ENCODE results near the gene TMEM215.
"Not testable (repeated sequence)": the region's sequence is repeated elsewhere in the genome, so short reads cannot be mapped to it uniquely, and the experiment has no call there.

The TMEM215 gene, protein sequence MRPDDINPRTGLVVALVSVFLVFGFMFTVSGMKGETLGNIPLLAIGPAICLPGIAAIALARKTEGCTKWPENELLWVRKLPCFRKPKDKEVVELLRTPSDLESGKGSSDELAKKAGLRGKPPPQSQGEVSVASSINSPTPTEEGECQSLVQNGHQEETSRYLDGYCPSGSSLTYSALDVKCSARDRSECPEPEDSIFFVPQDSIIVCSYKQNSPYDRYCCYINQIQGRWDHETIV

DNA sequence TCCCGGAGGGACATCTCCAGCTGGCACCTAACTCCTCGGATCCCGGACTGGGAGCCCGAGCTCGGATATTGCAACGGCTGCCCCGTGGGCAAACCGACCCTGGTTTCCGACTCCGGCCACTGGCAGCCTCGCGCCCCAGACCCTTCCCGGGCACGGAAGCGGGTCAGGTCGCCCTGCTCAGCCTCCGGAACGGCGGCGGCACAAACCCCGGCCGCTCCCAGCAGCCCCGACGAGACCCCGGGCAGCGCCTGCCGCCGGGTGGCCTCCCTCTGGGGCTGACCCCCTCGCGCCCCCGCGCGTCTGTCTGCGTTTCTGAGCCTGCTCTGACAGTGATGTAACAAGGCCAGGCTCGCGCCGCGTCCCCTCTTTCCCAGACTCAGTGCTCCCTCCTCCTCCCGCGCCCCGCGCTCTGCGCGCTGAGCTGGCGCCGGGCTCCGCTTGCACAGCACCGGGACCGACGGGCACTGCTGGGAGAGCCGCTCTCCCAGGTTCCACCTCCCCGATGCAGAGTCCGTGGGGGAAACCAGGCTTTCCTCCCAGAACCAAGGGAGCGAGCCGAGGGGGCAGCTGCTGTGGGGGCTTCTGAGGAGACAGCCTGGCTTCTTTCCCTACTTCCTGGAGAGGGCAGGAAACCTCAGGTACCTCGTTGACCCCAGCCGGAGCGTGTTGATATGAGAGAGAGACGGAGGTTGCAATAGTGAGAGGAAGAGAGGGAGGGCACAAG lies at the start of gene TMEM215:
Gene TMEM215, plus strand, starts transcription at position 373 of the 724 bp plus-strand sequence. CDS start 644 bp downstream, outside the sequence.
- no peak for FAIRE-seq

DNA sequence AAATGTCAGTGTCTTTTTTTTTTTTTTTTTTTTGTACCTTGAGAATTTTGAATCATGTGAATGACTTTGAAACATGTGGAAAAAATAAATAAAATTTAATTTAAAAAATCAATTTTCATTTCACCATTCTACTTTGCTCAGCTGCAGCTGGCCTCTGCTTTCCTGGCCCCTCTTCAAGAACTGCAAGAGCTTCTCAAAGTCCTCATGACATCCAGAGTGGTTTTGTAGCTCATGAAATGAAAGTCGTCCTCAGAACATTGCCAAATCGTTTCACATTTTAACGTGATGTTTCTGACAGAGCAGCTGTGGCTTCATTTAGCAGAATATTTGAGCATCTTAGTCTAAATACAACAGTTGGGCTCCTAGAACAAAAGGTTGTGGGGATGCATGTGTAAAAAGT lies 47.9 kb upstream of the TMEM215 start:
- no peak for FAIRE-seq

DNA sequence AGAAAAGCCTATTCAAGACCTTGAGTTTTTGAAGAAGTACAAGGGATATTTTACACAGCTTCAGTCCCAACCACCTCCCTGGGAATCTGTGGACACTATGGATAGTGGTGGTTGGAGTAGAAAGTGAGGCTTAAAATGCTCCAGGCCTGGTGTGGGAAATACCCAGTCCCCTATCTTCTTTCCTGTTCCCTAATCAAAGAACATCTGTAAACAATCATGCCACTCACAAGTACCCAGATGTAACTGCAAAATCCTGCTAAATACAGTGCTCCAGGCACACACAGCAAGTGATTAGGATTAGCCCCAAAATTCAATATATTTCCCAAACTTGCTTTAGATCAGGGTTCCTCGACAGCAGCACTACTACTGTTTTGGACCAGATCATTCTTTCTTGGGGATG lies 46.0 kb upstream of the TMEM215 start:
- FAIRE-seq = no peak

DNA sequence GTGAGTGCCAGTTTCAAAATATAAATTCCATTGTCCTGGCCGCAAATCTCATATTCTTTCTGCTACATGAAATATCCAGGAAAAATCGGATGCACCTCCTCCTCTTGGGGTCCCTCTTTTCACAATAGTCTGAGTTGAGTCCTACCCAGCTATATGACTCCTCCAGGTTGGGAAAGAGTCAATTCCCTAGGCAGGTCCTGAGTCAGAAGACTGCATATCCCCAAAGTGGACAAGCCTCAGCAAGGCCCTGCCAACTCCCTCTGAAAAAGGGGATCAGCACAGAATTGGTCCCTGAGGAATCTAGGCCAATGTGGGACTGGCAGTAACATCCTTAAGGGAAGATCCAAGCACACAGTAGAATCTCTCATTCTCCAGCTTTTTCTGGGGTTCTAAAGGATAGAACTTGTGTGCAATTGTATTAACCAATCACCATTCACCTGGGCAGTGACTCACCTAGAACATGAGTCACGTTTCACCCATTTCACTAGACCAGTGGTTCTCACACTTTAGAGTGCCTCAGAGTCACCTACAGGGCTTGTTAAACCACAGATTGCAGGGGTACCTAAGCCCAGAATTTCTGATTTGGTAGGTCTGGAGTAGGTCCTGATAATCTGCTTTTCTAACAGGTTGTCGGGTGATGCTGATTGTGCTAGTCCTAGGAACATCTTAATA lies 44.7 kb upstream of the TMEM215 start:
- no peak for FAIRE-seq

DNA sequence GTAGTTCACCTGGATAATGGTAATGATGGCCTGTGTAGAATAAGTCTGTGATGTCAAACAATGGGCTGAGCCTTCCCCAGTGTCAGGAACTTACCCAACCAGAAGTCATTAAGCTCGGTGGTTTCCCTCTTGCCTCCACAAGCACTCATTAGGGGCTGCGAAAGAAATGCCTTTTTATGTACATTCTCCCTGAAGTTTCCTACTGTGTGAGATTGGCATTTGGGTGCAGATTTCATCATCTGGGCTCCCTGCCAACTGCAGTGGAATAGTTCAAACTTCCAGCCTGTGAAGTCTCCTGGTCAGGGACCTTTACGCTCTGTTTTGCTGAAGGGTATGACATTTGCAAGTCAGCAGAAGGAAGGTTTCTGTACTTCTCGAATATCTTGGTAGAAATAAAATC lies 41.6 kb upstream of the TMEM215 start:
- no peak for FAIRE-seq

DNA sequence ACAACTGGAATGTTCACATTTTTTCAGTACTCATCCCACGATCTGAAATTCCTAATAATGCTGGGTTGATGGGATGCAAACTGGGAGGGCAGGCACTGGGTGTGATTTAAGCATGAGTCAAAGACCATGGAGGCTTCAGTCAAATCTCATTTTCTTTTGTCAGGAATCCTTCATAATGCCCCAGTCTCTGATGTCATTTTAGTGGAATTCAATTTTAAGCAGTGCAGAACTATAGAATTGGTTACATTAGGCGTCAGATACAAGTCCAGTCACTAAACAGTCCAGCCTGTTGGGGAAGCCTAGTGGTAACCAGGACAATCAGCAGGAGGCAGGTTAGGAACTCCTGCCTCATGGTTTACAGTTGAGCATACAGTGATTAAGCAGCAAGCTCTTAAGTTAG lies 41.0 kb upstream of the TMEM215 start:
- FAIRE-seq = no peak

DNA sequence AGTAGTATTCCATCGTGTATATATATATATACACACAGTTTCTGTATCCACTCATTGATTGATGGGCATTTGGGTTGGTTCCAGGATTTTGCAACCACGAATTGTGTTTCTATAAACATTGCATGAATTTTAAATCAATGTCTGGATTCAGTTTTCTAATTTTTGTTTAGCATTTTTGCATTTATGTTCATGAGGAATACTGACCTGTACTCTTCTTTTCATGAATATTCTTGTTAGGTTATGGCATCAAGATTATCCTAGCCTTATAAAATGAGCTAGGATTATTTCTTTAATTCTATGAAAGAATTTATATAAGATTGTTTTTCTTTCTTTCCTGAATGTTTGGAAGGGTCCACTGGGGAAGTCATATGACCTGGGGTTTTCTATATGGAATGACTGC lies 35.3 kb upstream of the TMEM215 start:
- no peak for FAIRE-seq

DNA sequence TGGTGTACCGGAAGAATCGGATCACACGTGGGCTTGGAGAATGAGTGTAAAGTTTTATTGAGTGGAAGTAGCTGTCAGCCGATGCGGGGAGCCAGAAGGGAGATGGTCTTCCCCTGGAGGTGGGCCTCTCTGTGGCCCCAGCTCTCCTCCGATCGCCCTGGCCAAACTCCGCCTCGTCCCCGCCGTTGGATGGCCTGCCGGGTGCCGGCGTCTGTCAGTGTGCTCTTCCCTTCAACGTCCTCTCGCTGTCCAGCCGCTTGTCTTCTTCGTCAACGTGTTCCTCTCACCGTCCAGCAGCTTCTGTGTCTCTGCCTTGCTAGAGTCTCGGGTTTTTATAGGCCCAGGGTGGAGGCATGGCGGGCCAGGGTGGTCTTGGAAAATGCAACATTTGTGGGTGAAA lies 27.6 kb upstream of the TMEM215 start:
- no peak for FAIRE-seq

DNA sequence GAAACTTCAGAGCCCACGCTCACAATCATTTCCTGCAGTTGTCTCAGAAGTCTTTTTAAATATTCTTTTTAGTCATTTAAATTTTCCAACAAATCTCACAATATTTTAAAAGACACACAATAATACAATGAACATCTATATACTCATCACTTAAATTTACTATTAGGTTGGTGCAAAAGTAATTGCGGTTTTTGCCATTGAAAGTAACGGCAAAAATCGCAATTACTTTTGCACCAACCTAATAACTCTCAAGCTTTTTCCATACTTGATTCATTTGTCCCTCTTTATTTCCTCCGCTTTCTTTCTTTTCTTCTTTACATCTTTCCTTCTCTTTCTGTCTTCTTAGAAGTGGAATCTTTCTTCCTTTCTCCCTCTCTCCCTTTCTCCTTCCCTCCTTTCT lies 19.2 kb upstream of the TMEM215 start:
- FAIRE-seq = no peak

DNA sequence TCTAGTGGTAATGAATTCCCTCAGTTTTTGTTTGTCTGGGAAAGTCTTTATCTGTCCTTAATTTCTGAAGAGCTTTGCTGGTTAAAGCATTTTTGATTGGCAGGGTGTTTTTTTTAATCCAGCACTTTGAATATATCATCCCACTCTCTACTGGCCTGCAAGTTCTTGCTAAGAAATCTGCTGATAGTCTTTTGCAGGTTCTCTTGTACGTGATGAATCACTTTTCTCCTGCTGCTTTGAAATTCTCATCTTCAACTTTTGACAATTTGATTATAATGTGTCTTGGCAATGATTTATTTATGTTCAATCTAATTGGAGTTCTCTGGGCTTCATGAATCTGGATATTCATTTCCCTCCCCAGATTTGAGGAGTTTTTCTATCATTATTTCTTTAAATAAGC lies 8.1 kb upstream of the TMEM215 start:
- FAIRE-seq = no peak

DNA sequence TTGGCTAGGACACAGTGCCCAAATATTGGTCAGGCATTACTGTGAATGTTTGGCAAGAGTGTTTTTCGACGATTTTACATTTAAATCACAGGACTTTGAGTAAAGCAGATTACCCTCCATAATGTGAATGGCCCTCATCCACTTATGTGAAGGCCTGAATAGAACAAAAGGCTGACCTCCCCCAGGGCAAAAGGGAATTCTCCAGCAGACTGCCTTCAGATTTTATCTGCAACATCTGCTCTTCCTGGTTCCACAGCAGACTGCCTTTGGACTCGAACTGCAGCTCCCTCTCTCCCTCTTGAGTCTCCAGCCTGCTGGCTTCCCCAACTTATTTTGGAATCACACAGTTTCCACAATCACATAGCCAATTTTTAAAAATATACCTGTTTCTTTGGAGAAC lies 7.1 kb upstream of the TMEM215 start:
- FAIRE-seq = no peak

DNA sequence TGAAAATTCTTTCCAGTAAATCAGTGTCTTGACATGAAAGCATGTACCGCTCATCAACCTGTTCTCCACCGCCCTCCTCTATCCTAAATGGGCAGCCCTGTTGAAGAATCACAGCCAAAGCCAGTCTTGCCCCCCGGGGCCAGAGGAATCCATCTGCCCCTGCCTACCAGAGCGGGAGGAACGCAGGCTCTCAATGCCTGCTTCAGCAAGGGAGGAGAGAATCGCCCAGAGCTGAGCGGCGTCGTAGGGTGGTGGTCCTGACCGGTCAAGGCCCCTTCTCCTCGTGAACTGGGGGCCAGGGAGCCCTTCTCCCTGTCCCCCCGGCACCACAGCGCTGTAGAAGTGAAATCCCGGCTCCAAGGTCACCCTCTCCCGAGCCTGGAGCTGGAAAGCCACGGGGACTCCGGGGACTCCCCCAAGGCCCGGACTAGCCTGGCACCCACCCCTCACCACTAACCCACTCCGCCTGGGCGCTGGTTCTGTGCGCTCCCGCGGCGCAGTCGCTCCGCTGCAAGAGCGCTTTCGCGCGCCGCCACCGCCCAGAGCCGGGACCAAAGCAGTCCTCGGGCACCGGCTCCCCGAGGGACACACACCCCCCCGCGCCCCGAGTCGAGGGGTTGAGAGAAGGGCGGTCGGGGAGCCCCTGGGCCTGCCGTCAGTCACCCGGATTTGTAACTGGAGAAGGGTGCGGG lies 718 bp upstream of the TMEM215 start:
- no peak for FAIRE-seq

DNA sequence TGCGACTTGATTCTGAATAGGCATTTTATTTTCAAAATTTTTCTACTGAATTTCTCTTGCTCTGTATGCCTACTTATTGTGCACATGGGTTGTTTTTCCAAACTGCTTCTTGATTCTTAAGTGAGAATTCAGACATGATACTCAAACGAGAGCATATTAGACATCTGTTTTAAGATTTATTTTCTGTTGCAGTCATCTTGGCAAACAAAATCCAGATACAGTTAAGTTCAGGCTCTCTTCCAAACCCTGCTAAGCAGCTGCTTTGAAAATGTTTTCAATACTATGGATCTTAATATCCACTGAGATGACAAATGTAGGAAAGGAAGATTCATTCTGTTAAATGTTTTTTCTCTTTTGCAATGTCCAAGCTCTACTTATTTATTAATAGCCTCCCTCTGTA lies 4.5 kb downstream of the TMEM215 start:
- FAIRE-seq = no peak

DNA sequence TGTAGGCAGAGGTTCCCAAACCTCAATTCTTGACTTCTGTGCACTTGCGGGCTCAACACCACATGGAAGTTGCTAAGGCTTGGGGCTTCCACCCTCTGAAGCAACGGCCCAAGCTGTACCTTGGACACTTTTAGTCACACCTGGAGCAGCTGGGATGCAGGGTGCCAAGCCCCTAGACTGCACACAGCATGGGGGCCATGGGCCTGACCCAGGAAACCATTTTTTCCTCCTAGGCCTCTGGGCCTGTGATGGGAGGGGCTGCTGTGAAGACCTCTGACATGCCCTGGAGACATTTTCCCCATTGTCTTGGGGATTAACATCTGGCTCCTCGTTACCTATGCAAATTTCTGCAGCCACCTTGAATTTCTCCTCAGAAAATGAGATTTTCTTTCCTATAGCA lies 12.7 kb downstream of the TMEM215 start:
- FAIRE-seq = not testable (repeated sequence)

DNA sequence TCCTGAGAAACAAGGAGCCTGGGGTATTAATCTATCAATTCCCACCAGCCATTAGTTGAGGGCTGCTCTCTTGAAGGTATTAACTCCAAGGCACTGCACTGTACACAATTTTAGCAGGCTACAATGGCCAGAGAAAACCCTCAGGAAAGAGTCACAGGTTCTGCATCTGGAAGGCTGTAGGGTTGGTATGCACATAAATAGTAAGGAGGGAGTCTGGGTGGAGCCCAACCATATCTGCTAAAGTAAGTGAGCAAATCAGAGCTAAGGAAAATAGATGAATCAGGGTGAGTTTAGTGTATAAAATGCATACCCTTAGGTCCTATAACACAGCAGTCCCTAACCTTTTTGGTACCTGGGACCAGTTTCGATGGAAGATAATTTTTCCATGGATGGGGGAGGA lies 18.2 kb downstream of the TMEM215 start:
- no peak for FAIRE-seq

DNA sequence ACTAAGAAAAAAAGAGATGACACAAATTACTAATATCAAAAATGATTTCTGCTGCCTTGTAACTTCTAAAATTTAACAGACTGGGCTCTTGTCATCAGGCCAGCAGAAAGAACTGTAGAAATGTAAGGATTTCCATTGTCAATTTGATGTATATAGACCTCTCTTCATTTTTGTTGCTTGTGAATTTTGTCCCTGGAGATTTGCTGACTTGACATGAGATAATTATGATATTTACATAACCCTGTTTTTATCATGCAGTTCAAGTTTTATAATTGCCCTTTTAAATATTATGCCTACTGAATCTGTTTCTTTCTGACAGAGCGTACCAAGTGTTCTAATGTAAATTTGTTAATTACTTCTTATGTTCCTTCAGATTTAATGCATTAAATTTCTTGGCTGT lies 23.9 kb downstream of the TMEM215 start:
- FAIRE-seq = no peak

DNA sequence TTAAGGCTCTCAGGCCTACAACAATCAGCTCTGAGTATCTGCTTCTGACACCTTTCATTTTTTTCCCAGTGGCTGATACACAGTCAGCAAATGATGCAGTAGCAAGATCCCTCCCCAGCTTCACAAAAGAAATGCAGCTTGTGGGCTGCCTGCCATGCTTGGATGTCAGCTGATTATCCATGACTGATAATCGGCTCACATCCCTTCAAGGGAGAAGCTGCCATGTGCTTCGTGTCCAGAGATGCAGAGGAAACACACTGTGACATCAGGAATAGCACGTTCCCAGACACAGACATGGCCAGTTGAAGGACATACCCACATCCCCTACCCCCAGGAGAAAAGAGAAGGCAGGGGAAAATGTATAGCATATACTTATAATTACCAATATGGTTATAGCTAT lies 27.9 kb downstream of the TMEM215 start:
- FAIRE-seq = no peak

DNA sequence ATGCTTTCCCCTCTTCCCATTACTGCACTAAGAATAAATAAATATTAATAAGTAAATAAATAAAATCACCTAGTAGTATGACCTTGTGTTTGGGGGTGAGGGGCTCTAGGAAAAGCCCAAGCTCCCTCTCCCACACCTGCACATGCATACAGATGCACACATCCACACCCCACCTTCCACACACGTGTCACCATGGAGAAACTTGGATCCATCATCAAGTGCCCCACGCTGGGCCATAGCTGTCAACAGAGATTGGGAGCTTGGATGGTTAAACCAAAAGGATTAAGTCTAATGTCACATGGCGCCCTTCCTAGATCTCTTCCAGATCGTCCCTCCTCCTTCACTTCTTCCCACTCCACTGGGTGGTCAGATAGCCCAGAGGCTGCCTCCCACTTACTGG lies 37.0 kb downstream of the TMEM215 start:
- no peak for FAIRE-seq

DNA sequence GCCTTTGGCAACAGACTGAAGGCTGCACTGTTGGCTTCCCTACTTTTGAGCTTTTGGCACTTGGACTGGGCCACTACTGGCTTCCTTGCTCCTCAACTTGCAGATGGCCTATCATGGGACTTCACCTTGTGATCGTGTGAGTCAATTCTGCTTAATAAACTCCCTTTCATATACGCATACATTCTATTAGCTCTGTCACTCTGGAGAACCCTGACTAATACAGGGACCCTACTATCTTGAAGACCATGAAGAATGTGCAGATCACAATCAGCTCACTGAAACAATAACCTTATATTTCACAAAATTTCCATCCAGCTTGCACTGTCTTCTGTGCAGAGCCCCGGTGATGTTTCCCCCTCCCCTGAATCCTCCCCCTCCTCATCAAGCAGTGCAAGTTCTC lies 39.8 kb downstream of the TMEM215 start:
- no peak for FAIRE-seq

DNA sequence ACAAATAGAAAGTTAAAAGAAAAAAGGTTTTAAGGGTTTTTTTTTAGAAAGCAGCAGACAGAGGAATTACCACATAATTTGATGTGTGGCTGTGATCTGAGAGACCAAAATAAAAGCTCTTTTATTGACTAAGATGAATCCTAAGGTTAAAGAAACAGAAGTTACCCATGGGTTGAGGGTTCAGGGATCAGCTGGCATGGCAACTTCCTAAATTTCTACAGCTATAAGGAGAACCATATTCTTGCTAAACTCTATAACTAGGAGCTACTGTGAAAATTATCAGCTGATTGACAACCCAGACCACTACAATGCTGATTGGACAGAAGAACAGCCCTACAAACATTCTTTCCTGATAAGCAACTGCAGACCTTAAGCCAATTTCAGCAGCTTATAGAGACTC lies 40.2 kb downstream of the TMEM215 start:
- no peak for FAIRE-seq

DNA sequence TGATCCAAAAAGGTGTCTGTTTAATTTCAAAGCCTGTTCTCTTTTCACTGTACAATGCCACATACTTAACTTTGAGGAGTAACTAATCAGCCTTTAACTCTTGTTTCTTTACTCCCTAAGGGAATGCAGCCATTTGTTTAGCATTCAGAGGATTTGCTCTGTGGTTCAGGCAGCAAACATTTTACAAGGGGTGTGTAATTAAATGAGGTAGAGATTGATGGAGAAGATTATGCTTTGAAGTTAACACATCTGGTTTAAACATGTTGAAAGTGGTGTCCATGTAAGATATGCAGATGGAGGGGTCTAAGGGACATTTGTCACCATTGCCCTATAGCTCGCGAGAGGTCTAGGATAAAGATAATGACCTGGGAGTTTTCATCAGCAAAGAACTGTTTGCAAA lies 41.9 kb downstream of the TMEM215 start:
- FAIRE-seq = no peak

DNA sequence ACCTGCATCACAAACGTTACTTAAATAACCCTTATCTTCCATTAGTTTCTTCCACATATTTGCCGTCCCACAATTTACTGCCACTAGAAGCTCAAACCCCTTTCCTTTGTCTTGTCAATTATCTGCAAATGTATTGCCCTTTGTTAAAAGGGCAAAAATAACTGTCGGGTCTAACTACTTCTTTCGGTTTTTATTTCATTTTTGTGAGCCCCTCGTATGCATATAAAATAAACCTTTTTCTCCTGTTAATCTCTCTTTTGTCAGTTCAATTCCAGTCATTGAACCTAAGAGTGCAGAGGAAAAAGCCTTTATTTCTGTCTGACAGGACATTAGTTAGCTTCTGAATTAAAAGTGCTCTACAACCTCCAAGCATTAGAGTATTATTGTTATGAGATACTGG lies 45.5 kb downstream of the TMEM215 start:
- FAIRE-seq = no peak

DNA sequence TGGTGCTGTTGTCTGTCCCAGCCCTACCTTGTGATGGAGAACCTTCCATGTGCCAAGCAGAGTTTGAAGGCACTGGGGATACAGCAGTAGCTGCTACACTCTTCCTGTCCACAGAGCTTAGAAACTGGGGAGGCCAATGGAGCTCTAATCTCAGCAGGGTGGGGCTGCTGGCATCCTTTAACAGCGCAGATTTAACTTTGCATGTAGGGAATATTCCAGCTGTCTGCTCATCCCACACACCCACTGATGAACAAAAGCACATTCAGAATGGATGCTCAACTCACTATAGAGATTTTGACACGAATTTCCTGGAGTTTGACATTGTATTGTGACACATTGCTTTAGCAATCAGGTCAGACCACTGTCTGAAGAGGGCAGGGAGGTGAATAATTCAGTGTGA lies 49.0 kb downstream of the TMEM215 start:
- FAIRE-seq = no peak
